Right renal pelvis (tissue), 4 donors: ENCODE data around the gene PDE3B. TPM values are rescaled to one million over a fixed set of nuclear protein-coding genes. Genes with fewer than 3 reads are reported as not detected.
A peak's percentile ranks its signal among the peaks of the same experiment; 100 is the strongest.
"Not testable (repeated sequence)": the region's sequence is repeated elsewhere in the genome, so short reads cannot be mapped to it uniquely, and the experiment has no call there.

Experiments
- DNase-seq, 4 donors: peaks; one replicate each; pipeline ENCODE4 v3.0.0-alpha.2; 2013; ENCODE audit warnings: low read depth in 4 of 4, low spot score in 3 of 4, missing footprints in 1 of 4
- polyA plus RNA-seq, 4 donors: library from polyadenylated mRNA; unstranded; fragments of 120-200 nt; gene quantifications; one replicate each; pipeline ENCODE4 v1.2.1, GENCODE V29; 2013; ENCODE audit not compliant: insufficient read length in 4 of 4

The PDE3B gene
- 1 to 10 TPM; 8.1 to 9.5 (median 8.4) TPM for polyA plus RNA-seq

DNA sequence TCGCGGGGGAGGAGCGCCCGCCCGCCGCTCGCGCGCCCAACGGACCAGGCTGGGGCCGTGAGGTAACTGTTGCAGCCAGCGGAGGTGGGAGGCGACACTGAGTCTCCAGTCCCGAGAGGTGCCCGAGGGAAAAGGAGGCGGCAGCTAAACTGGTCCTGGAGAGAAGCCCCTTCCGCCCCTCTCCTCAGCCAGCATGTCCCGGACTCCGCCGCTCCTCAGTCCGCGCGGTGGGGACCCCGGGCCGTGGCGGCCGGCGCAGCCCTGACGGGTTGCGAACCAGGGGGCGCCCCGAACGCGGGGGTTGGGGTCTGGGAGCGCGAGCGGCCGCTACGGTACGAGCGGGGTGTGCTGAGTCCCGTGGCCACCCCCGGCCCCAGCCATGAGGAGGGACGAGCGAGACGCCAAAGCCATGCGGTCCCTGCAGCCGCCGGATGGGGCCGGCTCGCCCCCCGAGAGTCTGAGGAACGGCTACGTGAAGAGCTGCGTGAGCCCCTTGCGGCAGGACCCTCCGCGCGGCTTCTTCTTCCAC is at the start of gene PDE3B:
Gene PDE3B, plus strand, starts transcription at position 108 of the 529 bp plus-strand sequence. Its CDS starts 272 bp downstream, at position 380.
- peak; percentile 54 to 73 (median 60) for DNase-seq

DNA sequence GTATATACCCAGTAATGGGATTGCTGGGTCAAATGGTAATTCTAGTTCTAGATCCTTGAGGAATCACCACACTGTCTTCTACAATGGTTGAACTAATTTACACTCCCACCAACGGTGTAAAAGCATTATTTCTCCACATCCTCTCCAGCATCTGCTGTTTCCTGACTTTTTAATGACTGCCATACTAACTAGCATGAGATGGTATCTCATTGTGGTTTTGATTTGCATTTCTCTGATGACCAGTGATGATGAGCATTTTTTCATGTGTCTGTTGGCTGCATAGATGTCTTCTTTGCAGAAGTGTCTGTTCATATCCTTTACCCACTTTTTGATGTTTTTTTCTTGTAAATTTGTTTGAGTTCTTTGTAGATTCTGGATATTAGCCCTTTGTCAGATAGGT is 48.3 kb upstream of the PDE3B start:
- DNase-seq, result not testable (repeated sequence)

DNA sequence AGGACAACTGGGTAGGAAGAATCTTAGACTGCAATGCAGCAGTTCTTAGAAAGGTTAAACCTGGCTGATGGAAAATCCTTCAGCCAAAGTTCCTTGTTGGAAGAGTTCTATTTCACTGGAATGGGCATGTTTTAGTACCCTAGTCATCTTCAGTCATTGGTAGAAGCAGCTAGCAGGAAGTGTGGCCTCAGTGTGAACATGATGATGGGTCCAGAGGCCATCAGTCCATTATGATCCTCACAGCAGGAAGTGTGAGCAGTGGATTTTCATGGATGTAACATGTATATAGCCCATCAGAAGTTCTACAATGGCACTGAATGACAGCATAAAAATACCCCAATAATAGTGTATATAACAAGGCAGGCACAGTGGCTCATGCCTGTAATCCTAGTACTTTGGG is 35.9 kb upstream of the PDE3B start:
- no peak for DNase-seq

DNA sequence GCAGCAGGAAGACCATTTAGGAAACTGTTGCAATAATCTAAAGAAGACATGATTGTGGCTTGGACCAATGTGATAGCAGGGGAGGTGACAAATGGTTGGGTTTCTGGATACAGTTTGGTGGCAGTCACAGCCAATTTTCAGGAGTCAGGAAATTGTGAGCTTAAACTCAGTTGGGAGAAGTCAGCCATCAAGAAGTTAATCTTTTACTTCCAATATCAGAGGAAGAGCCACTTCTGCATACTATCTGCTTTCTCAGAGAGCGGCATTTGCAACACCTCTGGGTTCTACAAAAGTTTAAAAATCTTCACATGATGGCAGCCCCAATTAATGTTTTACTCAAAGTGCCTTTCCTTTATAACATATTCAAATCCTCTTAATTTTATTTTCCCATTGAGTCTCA is 33.7 kb upstream of the PDE3B start:
- no peak for DNase-seq

DNA sequence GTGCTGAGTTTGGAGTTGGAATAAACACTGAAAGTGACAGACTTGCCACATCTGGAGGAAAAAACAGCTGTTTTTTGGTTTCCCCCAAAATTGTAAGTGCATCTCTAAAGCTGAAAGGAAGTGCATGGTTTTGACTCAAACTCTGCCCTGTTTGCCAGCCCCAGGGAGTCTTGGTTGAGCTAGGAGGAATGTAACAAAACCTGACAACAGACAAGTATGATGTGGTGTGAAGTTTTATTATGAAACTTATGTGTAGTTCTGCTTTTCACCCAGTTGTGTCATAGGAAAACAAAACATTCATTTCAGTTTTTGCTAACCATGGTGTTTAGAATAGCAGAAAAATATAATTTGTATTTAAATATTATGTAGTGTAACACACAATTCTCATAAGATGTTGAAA is 31.7 kb upstream of the PDE3B start:
- DNase-seq, result no peak

DNA sequence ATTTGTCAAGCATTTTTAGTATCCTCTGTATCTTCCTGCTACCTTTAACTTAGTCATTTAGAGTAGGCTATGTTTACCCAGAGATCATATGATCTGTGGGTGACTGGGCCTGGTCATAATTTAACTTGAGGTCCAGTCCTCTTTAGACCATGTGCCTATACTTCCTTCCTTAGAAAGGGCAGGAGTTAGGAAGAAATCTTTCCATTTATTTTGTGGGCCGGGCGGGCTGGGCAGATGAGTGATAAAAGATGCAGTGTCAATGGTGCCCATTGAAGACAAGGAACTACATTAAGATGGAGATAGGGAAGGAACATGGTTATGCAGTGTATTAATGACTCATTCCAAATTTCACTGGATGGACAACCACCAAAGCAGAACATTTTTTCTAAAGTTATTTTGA is 30.9 kb upstream of the PDE3B start:
- peak in 1 of 4 donors; percentile 2 for DNase-seq

DNA sequence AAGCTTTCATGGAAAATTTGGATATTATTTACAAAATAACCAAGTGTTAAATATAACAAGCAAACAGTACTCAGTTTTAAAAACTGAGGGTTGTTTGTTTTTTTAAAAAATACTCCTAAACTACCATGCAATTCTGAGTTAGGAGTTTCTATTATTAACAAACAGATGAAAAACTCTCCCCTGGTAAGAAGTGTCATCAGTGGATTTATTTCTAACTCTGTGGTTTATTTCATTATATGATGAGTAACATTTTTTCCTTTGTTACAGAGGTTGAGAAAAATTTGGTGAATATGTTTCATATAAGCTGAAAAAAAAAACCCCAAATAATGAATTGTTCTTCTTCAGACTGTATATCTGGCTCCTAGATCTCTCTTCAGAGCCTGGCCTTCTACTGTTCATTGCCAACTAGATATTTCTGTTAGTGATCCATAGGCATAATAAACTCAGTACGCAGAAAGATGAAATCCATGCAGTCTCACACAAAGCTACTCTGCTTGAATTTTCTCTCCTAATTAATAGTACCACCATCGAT is 29.4 kb upstream of the PDE3B start:
- no peak for DNase-seq

DNA sequence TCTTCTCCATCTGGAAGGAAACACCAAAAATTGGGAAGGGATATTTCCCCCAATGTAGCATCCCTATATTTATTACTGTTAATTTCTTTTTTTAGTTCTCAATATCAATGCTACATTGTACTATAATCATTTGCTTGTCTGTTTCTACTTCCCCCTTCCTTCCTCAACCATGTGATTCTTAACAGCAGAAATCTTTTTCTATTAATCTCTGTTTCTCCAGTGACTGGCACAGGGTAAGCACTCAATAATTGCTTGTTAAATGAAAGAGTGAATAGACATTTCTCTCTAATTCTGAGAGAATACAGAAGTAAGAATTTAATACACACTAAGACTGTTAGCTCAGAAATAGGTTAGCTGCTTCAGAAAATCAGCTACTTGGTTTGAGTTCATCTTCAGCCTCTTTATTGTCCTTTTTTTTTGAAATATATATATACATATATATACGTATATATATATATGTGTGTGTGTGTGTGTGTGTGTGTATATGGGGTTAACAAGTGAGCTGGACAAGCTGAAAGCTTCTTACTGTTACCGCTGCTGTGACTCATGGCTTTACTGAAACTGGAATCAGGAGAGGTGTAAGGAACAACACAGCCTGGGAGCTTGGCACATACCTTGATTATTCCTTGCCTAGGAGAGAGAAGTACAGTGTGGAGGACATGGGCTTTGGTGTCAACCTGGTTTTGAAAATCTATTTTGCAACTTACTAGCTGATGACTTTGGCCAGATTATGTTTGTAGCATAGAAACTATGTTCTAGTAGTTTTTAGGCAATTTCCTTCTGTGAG is 26.2 kb upstream of the PDE3B start:
- DNase-seq, result no peak

DNA sequence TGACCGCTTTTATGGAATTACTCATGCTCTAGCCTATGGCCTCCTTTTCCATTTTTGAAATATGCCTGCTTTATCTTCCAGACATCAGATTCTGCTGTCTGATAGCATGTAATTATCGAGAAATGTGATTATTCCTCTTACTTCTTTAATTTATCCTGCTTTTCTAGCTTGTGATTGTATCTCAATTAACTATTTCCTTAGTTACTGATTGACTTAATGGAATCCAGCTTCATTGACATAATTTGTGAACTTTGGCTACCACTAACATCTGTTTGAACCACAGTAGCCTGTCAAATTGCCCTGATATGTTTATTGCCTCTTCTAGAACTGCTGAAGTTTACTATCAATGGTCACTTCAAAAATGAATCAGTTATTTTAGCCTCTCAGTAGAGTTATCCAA is 25.5 kb upstream of the PDE3B start:
- DNase-seq, result no peak

DNA sequence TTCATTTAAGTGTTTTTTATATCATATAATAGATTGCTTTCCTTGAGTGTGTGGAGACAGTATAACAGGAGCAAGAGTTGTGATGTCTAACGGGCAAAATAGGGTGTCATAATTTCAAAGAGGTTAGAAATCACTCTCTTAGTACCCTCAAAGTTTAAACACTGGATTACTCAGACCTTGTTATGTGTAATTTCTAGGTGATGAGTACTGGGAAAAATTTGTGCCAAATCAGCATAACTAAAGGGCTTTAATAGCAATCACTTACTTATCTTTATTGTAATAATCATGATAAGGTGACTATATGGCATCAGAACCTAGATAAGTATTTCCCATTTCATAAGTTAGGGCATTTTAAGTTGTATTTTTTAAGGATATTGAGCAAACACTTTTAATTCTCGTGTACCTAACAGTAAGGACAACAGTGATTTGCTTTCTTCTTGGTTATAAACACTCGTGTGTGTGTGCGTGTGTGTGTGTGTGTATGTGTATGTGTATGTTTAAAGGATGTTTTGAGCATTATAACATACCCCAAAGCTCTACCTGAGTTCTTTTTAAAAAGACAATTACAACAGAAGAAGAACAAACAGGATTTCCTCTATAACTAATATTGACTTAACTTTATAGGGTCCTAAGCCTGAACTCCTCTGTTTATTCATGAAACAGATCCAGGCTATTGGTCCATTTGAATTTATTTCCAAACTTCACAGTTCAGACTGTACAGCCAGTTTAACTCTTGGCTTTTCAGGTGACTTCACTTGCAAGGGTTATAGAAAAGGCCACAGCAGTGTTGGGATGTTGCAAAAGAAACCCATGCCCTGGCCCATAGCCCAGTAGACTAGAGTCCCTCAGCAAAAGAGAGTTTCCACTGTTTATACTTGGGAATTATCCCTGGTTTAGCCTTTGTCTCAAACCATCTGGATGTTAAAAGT is 23.7 kb upstream of the PDE3B start:
- no peak for DNase-seq

DNA sequence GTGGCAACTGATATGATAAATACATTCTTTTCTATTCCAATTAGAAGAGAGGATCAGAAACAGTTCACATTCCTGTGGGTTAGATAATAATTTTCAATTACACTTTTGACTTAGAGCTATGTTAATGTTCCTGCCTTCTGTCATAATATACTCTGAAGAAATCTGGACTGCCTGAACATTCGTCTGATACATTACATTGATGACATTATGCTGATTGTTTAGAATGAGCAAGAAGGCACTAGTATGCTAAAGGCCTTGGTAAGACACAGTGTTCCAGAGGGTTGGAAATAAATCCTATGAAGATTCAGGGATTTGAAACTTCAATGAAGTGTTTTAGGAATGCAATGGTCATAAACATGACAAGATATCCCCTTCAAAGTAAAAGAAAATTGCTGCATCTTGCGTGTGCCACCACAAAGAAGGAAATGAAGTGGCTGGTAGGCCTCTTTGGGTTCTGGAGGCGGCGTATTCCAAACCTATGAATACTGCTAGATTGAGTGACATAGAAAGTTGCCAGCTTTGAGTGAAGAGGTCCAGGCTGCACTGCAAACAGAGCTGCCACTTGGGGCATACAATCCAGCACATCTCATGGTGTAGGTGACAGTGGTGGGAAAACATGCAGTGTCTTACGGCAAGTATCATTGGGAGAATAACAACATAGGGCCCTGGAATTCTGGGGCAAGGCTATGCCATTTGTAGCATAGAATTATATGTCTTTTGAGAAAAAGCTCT is 21.2 kb upstream of the PDE3B start:
- no peak for DNase-seq

DNA sequence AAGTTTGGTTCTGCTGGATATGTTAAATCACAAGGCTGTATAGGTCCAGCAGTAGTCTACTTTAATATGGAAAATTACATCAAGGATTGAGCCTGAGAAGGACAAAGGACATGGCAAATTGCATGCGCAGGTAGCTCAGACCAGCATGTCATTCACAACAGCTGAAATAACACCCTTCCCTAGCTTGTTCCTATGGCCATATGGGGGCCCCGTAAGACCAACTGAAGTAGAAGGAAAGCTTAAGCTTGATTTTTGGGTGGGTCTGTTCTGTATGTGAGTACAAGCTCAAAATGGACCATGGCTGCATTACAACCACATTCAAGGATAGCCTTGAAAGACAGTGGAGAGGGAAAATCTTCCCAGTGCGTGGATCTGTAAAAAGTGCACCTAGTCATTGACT is 20.6 kb upstream of the PDE3B start:
- DNase-seq, result no peak

DNA sequence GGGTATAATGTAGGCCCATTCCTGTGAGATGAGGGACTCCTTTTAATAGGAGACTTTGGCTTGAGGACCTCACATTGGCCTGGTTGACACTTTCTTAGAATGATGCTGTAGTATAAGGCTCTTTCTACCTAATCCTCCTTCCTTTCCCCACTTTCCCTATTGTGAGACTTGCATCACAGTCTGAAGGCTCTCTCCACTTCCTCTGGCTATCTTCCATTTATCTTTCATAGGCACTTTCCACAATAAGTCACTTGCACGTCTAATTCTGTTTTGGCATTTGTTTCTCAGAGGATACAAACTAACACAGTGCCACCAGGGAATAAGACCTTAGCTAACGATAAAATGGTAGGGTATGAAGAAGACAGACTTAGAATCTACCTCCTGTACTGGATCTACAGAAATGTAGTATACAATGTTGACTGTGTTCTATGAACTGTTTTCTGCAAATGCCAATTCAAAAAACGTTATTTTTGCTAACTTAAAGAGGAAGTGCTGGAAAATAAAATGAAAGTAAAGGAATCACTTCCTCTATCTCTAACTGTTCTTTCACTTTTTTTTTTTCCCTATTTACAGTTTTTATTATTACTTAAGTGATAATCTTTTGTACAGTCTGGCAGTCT is 17.9 kb upstream of the PDE3B start:
- no peak for DNase-seq

DNA sequence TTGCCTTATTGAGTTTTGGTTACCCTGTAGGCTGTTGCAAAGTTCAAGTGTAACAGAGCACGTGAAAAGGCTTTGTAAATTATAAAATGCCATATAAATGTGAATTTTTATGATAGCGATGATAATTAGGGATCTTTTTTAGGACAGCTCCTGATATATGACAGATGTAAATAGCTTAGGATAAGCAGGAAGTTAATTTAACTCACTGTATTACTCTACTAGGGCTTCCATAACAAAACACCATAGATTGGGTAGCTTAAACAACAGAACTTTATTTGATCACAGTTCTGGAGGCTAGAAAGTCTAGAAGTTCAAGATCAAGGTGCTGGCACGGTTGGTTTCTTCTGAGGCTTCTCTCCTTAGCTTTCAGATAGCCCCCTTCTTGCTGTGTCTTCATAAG is 17.0 kb upstream of the PDE3B start:
- no peak for DNase-seq

DNA sequence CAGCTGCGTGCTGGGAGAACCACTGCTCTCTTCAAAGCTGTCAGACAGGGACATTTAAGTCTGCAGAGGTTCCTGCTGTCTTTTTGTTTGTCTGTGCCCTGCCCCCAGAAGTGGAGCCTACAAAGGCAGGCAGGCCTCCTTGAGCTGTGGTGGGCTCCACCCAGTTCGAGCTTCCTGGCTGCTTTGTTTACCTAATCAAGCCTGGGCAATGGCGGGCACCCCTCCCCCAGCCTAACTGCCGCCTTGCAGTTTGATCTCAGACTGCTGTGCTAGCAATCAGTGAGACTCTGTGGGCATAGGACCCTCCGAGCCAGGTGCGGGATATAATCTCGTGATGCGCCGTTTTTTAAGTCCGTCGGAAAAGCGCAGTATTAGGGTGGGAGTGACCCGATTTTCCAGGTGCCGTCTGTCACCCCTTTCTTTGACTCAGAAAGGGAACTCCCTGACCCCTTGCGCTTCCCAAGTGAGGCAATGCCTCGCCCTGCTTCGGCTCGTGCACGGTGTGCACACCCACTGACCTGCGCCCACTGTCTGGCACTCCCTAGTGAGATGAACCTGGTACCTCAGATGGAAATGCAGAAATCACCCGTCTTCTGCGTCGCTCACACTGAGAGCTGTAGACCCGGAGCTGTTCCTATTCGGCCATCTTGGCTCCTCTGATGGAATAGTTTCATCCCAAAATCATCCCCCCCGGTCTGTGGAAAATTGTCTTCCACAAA is 9.9 kb upstream of the PDE3B start:
- DNase-seq, result not testable (repeated sequence)

DNA sequence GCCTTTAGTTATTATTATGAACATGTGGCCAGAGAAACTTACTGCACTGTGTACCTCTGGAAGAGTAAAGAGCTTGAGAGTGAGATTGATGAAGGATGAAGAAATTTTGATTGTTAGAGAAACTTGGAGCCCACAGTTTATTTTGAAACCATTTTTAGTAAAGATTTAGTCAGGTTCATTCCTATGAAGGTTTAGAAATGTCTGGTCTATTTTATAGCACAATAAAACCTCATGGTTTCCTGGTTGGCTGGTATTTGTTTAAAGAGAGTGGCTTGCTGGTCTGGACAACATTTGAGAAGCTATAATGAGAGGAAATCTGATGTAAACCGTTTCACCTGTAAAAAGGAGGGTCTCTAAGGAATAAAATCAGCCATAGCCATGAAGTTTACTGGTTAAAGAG is 8.8 kb upstream of the PDE3B start:
- DNase-seq, result no peak

DNA sequence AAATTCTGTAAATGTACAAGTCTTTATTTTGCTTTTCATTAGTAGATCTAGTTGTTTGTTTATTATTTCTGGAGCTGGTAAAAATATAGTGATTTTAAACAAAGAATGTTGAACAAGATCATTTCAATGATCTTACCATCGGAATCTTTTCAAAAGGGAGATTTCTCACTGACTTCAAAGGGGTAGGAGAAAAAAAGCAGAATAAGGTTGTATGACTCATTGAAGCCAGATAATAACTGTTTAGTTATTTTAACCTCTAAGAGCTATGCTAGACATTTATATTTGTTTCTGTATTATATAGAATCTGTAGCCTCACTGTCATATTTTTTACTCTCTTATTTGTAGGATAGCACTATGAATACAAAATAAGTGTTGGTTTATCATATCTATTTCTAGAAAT is 8.1 kb upstream of the PDE3B start:
- DNase-seq, result no peak

DNA sequence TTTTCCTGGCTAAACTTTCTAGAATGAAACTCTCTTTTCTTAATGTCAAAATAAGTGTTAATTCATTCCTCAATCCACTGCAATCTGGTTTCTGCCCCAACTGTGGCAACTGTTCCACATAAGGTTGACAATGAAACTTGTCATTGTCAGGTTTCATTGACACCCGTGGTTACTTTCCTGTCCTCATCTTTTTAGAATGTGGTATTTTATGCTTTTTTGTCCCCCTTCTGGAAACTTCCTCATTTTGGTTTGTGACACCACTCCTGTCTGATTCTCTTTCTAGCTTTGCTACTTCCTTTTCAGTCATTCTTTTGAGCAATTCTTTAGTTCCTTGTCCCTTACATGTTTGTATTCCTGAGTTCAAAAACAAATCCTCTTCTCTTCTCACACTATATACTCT is 7.5 kb upstream of the PDE3B start:
- no peak for DNase-seq

DNA sequence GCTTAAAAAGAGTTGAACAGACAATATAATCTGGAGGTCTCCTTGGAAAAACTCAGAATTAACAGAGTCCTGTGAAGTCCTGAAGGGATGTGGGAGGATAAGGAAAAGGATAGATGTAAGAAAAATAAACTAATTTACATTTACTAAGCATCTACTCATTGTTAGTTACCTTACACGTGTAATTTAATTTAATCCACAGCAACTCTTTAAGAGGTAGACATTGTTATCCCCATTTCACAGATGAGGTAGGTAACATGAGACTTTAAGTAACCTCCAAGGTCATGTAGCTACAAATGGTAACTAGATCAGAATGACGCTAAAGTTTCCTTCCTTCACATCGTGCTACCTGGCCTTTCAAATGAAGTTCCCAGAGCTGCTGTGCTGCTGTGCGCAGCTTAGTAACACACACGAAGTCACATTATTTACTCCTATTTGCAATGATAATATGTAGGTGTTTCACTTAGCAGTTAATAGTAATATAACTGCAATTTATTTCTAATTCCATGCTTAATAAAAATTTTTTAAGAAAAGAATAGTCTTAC is 5.7 kb upstream of the PDE3B start:
- no peak for DNase-seq
